SH-SY5Y (cell line): ENCODE results near the gene FBLN5.

Experiments
- GATA2 ChIP-seq: IDR thresholded peaks from 2 replicates; pipeline ENCODE4 v1.6.1; 2011; ENCODE audit warnings: mild to moderate bottlenecking, low read depth, low read length
- GATA3 ChIP-seq: IDR thresholded peaks from 2 replicates; pipeline ENCODE4 v1.6.1; 2011; ENCODE audit warnings: low read depth, mild to moderate bottlenecking, low read length, moderate library complexity

- no peak for TF ChIP-seq GATA2
- TF ChIP-seq GATA3 = no peak
Observed at GRCh38 chr14:91911474-91912032, 35.9 kb downstream of the FBLN5 start.
